Activated T-helper 1 cell treated with anti-CD3 and anti-CD28 coated beads, Interleukin-12 subunit alpha, Interleukin-12 subunit beta, Interleukin-2, Interleukin-4 antibody, amounts not matched to agents 30 ng/mL and 10 ng/mL and 1 ng/mL, durations not matched to agents 14 hours and 24 hours and 36 hours (primary cell): ENCODE measurements around the gene USP53. TPM values are rescaled to one million over a fixed set of nuclear protein-coding genes. Genes with fewer than 3 reads are reported as not detected.
"Not testable (repeated sequence)": the region's sequence is repeated elsewhere in the genome, so short reads cannot be mapped to it uniquely, and the experiment has no call there.

ENCODE experiments used
- DNase-seq: peaks from one replicate; pipeline ENCODE4 v3.0.0; 2021; ENCODE audit warnings: low spot score
- H3K27ac Mint-ChIP-seq: one replicate; pipeline ENCODE4 v1.8.0; 2021; ENCODE audit warnings: mild to moderate bottlenecking, mixed read lengths
- H3K27me3 Mint-ChIP-seq: one replicate; pipeline ENCODE4 v1.8.0; 2022; ENCODE audit warnings: mild to moderate bottlenecking, moderate library complexity, mixed read lengths; ENCODE audit not compliant: insufficient read depth
- H3K36me3 Mint-ChIP-seq: one replicate; pipeline ENCODE4 v1.8.0; 2021; ENCODE audit warnings: low read depth, mixed read lengths
- H3K4me1 Mint-ChIP-seq: one replicate; pipeline ENCODE4 v1.8.0; 2021; ENCODE audit warnings: low read depth, mixed read lengths
- H3K4me3 Mint-ChIP-seq: one replicate; pipeline ENCODE4 v1.8.0; 2021; ENCODE audit warnings: mild to moderate bottlenecking, moderate library complexity, mixed read lengths
- H3K9me3 Mint-ChIP-seq: one replicate; pipeline ENCODE4 v1.8.0; 2021; ENCODE audit warnings: mixed read lengths
- intact Hi-C: fragments of 100-400 bp; cut with micrococcal nuclease; formaldehyde crosslinking; loops from one replicate; pipeline ENCODE4 v1.15.1; 2024
- total RNA-seq: library from RNA; stranded (reverse); gene quantifications from 2 replicates; pipeline ENCODE4 v1.2.3, GENCODE V29; 2022

The USP53 gene
- total RNA-seq, 1 donor from 2014 or later, result 6.1 TPM

- H3K36me3 Mint-ChIP-seq, result peaks cover 36% of the 10 kb centered on the region
- DNase-seq, H3K27me3 Mint-ChIP-seq, H3K4me1 Mint-ChIP-seq, H3K4me3 Mint-ChIP-seq, intact Hi-C loops, H3K27ac Mint-ChIP-seq: not testable (repeated sequence)
- peaks cover 15% of the 10 kb centered on the region for H3K9me3 Mint-ChIP-seq
Observed at GRCh38 chr4:119251037-119251436, 38.5 kb downstream of the USP53 start.

- H3K27me3 Mint-ChIP-seq, intact Hi-C loops, H3K27ac Mint-ChIP-seq, DNase-seq, H3K4me3 Mint-ChIP-seq, H3K4me1 Mint-ChIP-seq: not testable (repeated sequence)
- H3K36me3 Mint-ChIP-seq, result peaks cover 44% of the 10 kb centered on the region
- peaks cover 15% of the 10 kb centered on the region for H3K9me3 Mint-ChIP-seq
Observed at GRCh38 chr4:119255223-119255622, 42.7 kb downstream of the USP53 start.

- Mint-ChIP-seq H3K36me3 (peaks cover 17% of the 10 kb centered on the region), H3K4me3 (no peak overlapping the region), H3K27me3 (no peaks in the 10 kb centered on the region), H3K9me3 (no peaks in the 10 kb centered on the region), H3K27ac (no peak overlapping the region), H3K4me1 (no peaks in the 10 kb centered on the region)
- DNase-seq, result no peak
- intact Hi-C loops, result no loop called here
Observed at GRCh38 chr4:119260528-119260927, 48.0 kb downstream of the USP53 start.

- intact Hi-C loops, result no loop called here
- Mint-ChIP-seq H3K4me1 (peaks cover 8% of the 10 kb centered on the region), H3K36me3 (peaks cover 20% of the 10 kb centered on the region), H3K27ac (no peak overlapping the region), H3K4me3 (no peak overlapping the region), H3K9me3 (peaks cover 11% of the 10 kb centered on the region), H3K27me3 (no peaks in the 10 kb centered on the region)
- no peak for DNase-seq
Observed at GRCh38 chr4:119261986-119262385, 49.5 kb downstream of the USP53 start.

GRCh38 chr4:119264743-119265142, 52.2 kb downstream of the USP53 start:
- intact Hi-C loops, result loop anchor here (1.0 kb wide), 1 partner anchor 55 kb away; no protein-coding TSS in a partner anchor
- H3K27ac Mint-ChIP-seq, result no peak overlapping the region
- no peaks in the 10 kb centered on the region for H3K27me3 Mint-ChIP-seq
- no peak for DNase-seq
- H3K4me1 Mint-ChIP-seq, result peaks cover 8% of the 10 kb centered on the region
- H3K36me3 Mint-ChIP-seq, result peaks cover 13% of the 10 kb centered on the region
- no peak overlapping the region for H3K4me3 Mint-ChIP-seq
- peaks cover 11% of the 10 kb centered on the region for H3K9me3 Mint-ChIP-seq

- Mint-ChIP-seq H3K36me3 (peaks cover 17% of the 10 kb centered on the region), H3K4me3 (no peak overlapping the region), H3K27ac (peak overlapping the region; percentile 15), H3K9me3 (peaks cover 11% of the 10 kb centered on the region), H3K27me3 (no peaks in the 10 kb centered on the region), H3K4me1 (peaks cover 8% of the 10 kb centered on the region)
- no peak for DNase-seq
- intact Hi-C loops, result loop anchor here (1.0 kb wide), 1 partner anchor 28 kb away; no protein-coding TSS in a partner anchor
Observed at GRCh38 chr4:119266153-119266552, 53.6 kb downstream of the USP53 start.

GRCh38 chr4:119268466-119268865, 56.0 kb downstream of the USP53 start:
- Mint-ChIP-seq H3K36me3 (peaks cover 22% of the 10 kb centered on the region), H3K4me3 (no peak overlapping the region), H3K4me1 (peaks cover 8% of the 10 kb centered on the region), H3K9me3 (peaks cover 11% of the 10 kb centered on the region), H3K27me3 (no peaks in the 10 kb centered on the region), H3K27ac (no peak overlapping the region)
- DNase-seq, result no peak
- intact Hi-C loops, result no loop called here

- Mint-ChIP-seq H3K4me1 (peaks cover under 1% of the 10 kb centered on the region), H3K4me3 (no peak overlapping the region), H3K27me3 (no peaks in the 10 kb centered on the region), H3K27ac (no peak overlapping the region), H3K36me3 (peaks cover 17% of the 10 kb centered on the region), H3K9me3 (peaks cover 4% of the 10 kb centered on the region)
- no peak for DNase-seq
- intact Hi-C loops, result no loop called here
Observed at GRCh38 chr4:119271361-119272085, 59.0 kb downstream of the USP53 start.

- H3K9me3 Mint-ChIP-seq, H3K36me3 Mint-ChIP-seq, H3K27ac Mint-ChIP-seq, H3K4me1 Mint-ChIP-seq, H3K27me3 Mint-ChIP-seq, H3K4me3 Mint-ChIP-seq, DNase-seq, intact Hi-C loops: not testable (repeated sequence)
Observed at GRCh38 chr4:119279541-119279940, 67.0 kb downstream of the USP53 start.

- H3K4me1 Mint-ChIP-seq, H3K9me3 Mint-ChIP-seq, DNase-seq, H3K27me3 Mint-ChIP-seq, H3K27ac Mint-ChIP-seq, H3K36me3 Mint-ChIP-seq, intact Hi-C loops, H3K4me3 Mint-ChIP-seq: not testable (repeated sequence)
Observed at GRCh38 chr4:119279945-119280344, 67.4 kb downstream of the USP53 start.

- Mint-ChIP-seq H3K9me3 (no peaks in the 10 kb centered on the region), H3K27me3 (no peaks in the 10 kb centered on the region), H3K4me1 (peaks cover 14% of the 10 kb centered on the region), H3K27ac (no peak overlapping the region), H3K4me3 (no peak overlapping the region), H3K36me3 (peaks cover 6% of the 10 kb centered on the region)
- intact Hi-C loops, result no loop called here
- no peak for DNase-seq
Observed at GRCh38 chr4:119281393-119281792, 68.9 kb downstream of the USP53 start.

GRCh38 chr4:119284876-119285780, 72.6 kb downstream of the USP53 start:
- Mint-ChIP-seq H3K36me3 (peaks cover 3% of the 10 kb centered on the region), H3K9me3 (no peaks in the 10 kb centered on the region), H3K4me3 (peak overlapping the region; percentile 69), H3K27me3 (no peaks in the 10 kb centered on the region), H3K4me1 (peaks cover 14% of the 10 kb centered on the region), H3K27ac (peak overlapping the region; percentile 66)
- DNase-seq, result no peak
- intact Hi-C loops, result loop anchor here (1.0 to 5.0 kb wide), 2 partner anchors 16 to 513 kb away; no protein-coding TSS in a partner anchor
